ENCODE data around the gene LBH. TPM values are rescaled to one million over a fixed set of nuclear protein-coding genes. Genes with fewer than 3 reads are reported as not detected.

Gene LBH
- total and polyA plus RNA-seq, 3 experiments from 2014 or later, result 115 to 156 (median 121) TPM

DNA sequence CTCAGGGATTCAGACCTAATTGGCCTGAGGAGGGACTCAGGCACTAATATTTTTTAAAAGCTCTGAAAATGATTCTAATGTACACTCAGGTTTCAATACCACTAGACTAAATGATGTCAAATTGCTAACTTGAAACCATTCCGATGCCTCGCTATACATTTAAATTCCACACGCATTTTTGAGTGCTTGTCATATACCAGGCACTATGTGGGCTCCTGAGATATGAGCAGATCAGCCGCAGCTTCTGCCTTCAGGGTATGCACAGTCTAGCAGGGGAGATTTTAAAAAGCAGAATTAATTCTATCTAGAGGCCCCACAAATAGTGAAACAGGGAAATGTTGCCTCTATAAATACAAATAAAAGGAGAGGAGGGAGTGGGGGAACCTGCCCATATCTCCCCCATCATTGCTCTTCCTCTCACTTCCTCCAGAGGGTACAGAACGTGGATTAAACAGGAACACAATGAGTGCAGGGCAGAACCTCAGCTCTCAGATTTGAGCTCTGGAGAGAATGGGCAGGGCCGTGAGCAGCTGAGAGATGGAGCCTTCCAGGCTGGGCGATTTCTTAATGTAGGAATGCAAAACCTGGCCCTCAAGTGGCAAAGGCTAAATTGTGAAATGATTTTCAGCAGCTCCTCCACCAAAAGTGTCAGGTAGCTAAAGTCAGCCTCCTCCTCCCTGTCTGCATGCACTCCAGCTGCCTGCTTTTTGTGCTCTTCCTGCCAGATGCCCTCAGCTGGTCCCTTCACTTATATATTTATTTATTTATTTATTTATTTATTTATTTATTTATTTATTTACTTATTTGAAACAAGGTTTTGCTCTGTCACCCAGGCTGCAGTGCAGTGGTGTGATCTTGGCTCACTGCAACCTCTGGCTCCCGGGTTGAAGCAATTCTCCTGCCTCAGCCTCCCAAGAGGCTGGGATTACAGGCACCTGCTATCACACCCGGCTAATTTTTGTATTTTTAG lies 24.6 kb upstream of the LBH start:
- Histone ChIP-seq H3K27ac (ENCODE audit: low read depth, low read length) (no peak overlapping the region), H3K4me3 (ENCODE audit: low read length) (no peak overlapping the region), H3K4me1 (ENCODE audit: insufficient read depth, low read length) (peaks cover 26% of the 10 kb centered on the region), H3K36me3 (ENCODE audit: insufficient read depth, low read length) (no peaks in the 10 kb centered on the region), H3K9me3 (ENCODE audit: low read length) (no peaks in the 10 kb centered on the region), H3K27me3 (ENCODE audit: insufficient read depth, low read length, poor library complexity, severe bottlenecking) (no peaks in the 10 kb centered on the region)
- no peaks in the 10 kb centered on the region for H3K9me3 Mint-ChIP-seq
- DNase-seq, result no peak
- peak overlapping the region in 1 of 8 donors; percentile 51 for H3K27ac Mint-ChIP-seq
- no peaks in the 10 kb centered on the region for H3K27me3 Mint-ChIP-seq
- no peak overlapping the region for H3K4me3 Mint-ChIP-seq
- ChIA-PET CTCF (interaction anchor here (3.7 to 12.3 kb wide), 5 partner anchors 23 to 505 kb away, joined by 15 to 285 read pairs (median 40); partner anchors contain the start of genes LBH and YPEL5), POLR2A (no interaction called here)
- no peaks in the 10 kb centered on the region for H3K36me3 Mint-ChIP-seq
- peaks cover 18 to 22% (median 19%) of the 10 kb centered on the region in 3 donors for H3K4me1 Mint-ChIP-seq

DNA sequence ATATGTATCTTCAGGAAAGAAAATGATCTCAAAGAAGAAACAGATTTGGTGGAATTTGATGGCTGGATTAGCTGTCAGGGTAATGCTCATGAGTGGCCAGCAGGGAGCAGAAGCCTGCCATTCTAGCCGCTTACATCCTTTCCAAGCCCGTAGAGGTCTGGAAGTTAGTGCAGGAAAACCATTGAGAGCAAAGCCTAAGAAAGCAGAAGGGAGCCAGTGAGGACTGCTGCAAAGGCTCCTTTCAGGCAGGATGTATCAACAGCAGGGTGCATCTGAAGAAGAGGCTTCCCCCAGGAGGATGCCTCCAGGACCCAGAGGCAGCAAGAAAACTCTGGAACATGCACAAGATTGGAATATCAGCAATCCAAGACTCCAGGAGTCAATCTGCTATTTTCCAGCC lies 22.9 kb upstream of the LBH start:
- Histone ChIP-seq H3K9me3 (ENCODE audit: low read length) (no peaks in the 10 kb centered on the region), H3K36me3 (ENCODE audit: insufficient read depth, low read length) (no peaks in the 10 kb centered on the region), H3K4me1 (ENCODE audit: insufficient read depth, low read length) (peaks cover 26% of the 10 kb centered on the region), H3K4me3 (ENCODE audit: low read length) (peak overlapping the region; percentile 13), H3K27me3 (ENCODE audit: insufficient read depth, low read length, poor library complexity, severe bottlenecking) (no peaks in the 10 kb centered on the region), H3K27ac (ENCODE audit: low read depth, low read length) (no peak overlapping the region)
- CTCF ChIA-PET, result interaction anchor here (0.8 to 12.3 kb wide), 24 partner anchors 8 to 503 kb away, joined by 3 to 285 read pairs (median 6); partner anchors contain the start of genes LBH, LCLAT1 and YPEL5
- Mint-ChIP-seq H3K27me3 (no peaks in the 10 kb centered on the region), H3K27ac (peak overlapping the region; percentile 20 to 93 (median 62)), H3K9me3 (no peaks in the 10 kb centered on the region), H3K36me3 (no peaks in the 10 kb centered on the region), H3K4me3 (peak overlapping the region in 5 of 7 donors; percentile 24 to 74 (median 59)), H3K4me1 (peaks cover 18 to 22% (median 19%) of the 10 kb centered on the region in 3 donors)
- DNase-seq, result peak in 3 of 5 donors; percentile 19 to 42 (median 38)
- POLR2A ChIA-PET, result interaction anchor here (0.7 to 2.3 kb wide), 6 partner anchors 12 to 238 kb away, joined by 3 to 34 read pairs (median 4); partner anchors contain the start of genes LBH and LCLAT1

DNA sequence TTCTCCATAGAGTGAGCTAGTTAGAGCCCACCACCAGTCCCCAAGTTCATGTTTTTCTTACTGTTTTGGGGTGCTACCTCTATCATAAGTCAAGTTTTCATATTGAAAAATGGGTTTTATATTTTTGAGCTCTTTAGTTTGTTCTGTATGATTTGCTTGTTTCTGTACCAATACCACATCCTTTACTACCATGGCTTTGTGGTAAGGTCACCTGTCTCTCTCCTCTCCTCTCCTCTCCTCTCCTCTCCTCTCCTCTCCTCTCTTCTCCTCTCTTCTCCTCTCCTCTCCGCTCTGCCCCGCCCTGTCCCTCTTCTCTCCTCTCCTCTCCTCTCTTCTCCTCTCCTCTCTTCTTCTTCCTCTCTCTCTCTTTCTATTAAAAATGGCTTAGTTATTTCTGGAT lies 22.1 kb upstream of the LBH start:
- H3K9me3 Mint-ChIP-seq, result no peaks in the 10 kb centered on the region
- H3K27me3 ChIP-seq (ENCODE audit: insufficient read depth, low read length, poor library complexity, severe bottlenecking), result no peaks in the 10 kb centered on the region
- no peaks in the 10 kb centered on the region for H3K36me3 Mint-ChIP-seq
- H3K4me1 Mint-ChIP-seq, result peaks cover 18 to 22% (median 19%) of the 10 kb centered on the region in 3 donors
- POLR2A ChIA-PET, result interaction anchor here (0.7 to 2.3 kb wide), 7 partner anchors 12 to 238 kb away, joined by 3 to 34 read pairs (median 4); partner anchors contain the start of genes LBH and LCLAT1
- peak overlapping the region; percentile 20 to 93 (median 64) for H3K27ac Mint-ChIP-seq
- H3K4me1 ChIP-seq (ENCODE audit: insufficient read depth, low read length), result peaks cover 26% of the 10 kb centered on the region
- no peaks in the 10 kb centered on the region for H3K27me3 Mint-ChIP-seq
- CTCF ChIA-PET, result interaction anchor here (0.6 to 12.3 kb wide), 22 partner anchors 9 to 959 kb away, joined by 3 to 285 read pairs (median 7); partner anchors contain the start of genes LBH, LCLAT1 and YPEL5
- H3K27ac ChIP-seq (ENCODE audit: low read depth, low read length), result no peak overlapping the region
- peak overlapping the region in 6 of 7 donors; percentile 37 to 74 (median 60) for H3K4me3 Mint-ChIP-seq
- H3K9me3 ChIP-seq (ENCODE audit: low read length), result no peaks in the 10 kb centered on the region
- H3K4me3 ChIP-seq (ENCODE audit: low read length), result no peak overlapping the region
- H3K36me3 ChIP-seq (ENCODE audit: insufficient read depth, low read length), result no peaks in the 10 kb centered on the region
- peak in 1 of 5 donors; percentile 63 for DNase-seq

DNA sequence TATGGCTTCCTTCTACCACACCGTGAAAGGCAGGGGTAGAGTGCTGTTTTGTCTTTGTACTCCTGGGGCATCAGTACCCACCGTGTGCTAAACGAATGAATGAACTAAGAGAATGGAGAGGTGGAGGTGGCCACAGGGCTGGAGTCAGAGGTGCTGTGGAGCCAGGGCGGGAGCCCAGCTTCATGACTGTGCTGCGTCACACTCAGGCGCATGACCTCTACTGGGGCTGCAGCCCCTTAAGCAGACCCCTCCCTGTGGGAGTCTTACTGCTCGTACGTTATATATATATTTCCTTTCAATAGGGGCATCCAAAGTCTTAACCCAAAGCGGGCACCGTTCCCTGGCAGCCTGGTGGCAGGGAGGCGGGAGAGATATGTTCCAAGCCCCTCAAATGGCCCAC lies 18.0 kb upstream of the LBH start:
- CTCF ChIA-PET, result interaction anchor here (1.2 to 12.3 kb wide), 4 partner anchors 17 to 498 kb away, joined by 3 to 285 read pairs (median 78); partner anchors contain the start of gene LBH
- no peaks in the 10 kb centered on the region for H3K36me3 ChIP-seq (ENCODE audit: insufficient read depth, low read length)
- Mint-ChIP-seq H3K27ac (peak overlapping the region in 1 of 8 donors; percentile 20), H3K4me1 (peaks cover 17 to 21% (median 19%) of the 10 kb centered on the region in 3 donors), H3K4me3 (no peak overlapping the region), H3K36me3 (no peaks in the 10 kb centered on the region), H3K9me3 (no peaks in the 10 kb centered on the region), H3K27me3 (no peaks in the 10 kb centered on the region)
- peaks cover 18% of the 10 kb centered on the region for H3K4me1 ChIP-seq (ENCODE audit: insufficient read depth, low read length)
- no peak for DNase-seq
- H3K4me3 ChIP-seq (ENCODE audit: low read length), result no peak overlapping the region
- H3K9me3 ChIP-seq (ENCODE audit: low read length), result no peaks in the 10 kb centered on the region
- no peaks in the 10 kb centered on the region for H3K27me3 ChIP-seq (ENCODE audit: insufficient read depth, low read length, poor library complexity, severe bottlenecking)
- no peak overlapping the region for H3K27ac ChIP-seq (ENCODE audit: low read depth, low read length)
- POLR2A ChIA-PET, result no interaction called here

DNA sequence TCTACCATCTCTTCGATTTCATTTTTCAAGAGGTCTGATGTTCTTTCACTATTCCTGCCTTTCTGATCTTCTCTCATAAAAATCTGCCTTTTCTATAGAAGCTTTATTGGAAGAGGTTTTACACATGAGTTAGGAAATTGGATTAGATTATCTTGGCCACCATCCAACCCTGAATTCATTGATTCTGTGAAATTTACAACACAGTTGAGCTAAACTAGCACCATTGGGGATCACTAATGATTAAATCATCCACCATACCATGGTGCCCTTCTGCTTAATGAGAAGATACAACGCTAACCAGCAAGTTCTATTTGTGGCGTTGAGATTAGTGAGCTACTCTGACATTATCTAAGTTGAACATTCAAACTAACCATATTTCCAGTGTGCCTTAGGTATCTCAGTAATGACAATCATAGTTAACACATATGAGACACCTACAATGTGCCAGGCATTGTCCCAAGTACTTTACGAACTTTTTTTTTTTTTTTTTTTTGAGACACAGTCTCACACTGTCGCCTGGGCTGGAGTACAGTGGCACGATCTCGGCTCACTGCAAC lies 17.3 kb upstream of the LBH start:
- Mint-ChIP-seq H3K27me3 (no peaks in the 10 kb centered on the region), H3K9me3 (no peaks in the 10 kb centered on the region), H3K36me3 (no peaks in the 10 kb centered on the region), H3K27ac (no peak overlapping the region), H3K4me1 (peaks cover 11 to 15% (median 13%) of the 10 kb centered on the region in 3 donors), H3K4me3 (no peak overlapping the region)
- H3K4me1 ChIP-seq (ENCODE audit: insufficient read depth, low read length), result peaks cover 11% of the 10 kb centered on the region
- no peaks in the 10 kb centered on the region for H3K36me3 ChIP-seq (ENCODE audit: insufficient read depth, low read length)
- H3K27ac ChIP-seq (ENCODE audit: low read depth, low read length), result no peak overlapping the region
- H3K27me3 ChIP-seq (ENCODE audit: insufficient read depth, low read length, poor library complexity, severe bottlenecking), result no peaks in the 10 kb centered on the region
- DNase-seq, result no peak
- ChIA-PET POLR2A (interaction anchor here (1.1 kb wide), 1 partner anchor 18 kb away, joined by 4 read pairs; no protein-coding TSS in a partner anchor), CTCF (interaction anchor here (0.7 to 12.3 kb wide), 5 partner anchors 16 to 497 kb away, joined by 3 to 285 read pairs (median 8); partner anchors contain the start of gene LBH)
- no peak overlapping the region for H3K4me3 ChIP-seq (ENCODE audit: low read length)
- H3K9me3 ChIP-seq (ENCODE audit: low read length), result no peaks in the 10 kb centered on the region

DNA sequence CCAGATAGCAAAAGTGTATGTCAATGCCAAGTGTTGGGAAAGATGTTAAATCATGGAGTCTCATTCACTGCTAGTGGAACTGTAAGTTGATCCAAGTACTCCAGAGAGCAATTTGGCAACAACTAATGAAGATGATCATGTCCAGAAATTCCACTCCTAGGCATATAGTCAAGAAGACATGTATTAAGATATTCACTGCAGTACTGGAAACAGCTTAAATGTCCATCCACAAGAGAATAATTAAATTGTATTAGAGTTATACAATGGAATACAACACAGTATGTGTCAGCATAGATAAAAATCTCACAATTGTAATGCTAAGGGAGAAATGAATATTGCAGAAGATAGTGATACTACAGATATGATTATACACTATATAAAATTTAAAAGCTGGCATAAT lies 15.2 kb upstream of the LBH start:
- no peaks in the 10 kb centered on the region for H3K9me3 ChIP-seq (ENCODE audit: low read length)
- POLR2A ChIA-PET, result no interaction called here
- Mint-ChIP-seq H3K9me3 (no peaks in the 10 kb centered on the region), H3K4me1 (peaks cover 1 to 9% (median 4%) of the 10 kb centered on the region in 3 donors), H3K4me3 (no peak overlapping the region), H3K27ac (no peak overlapping the region), H3K36me3 (no peaks in the 10 kb centered on the region), H3K27me3 (no peaks in the 10 kb centered on the region)
- DNase-seq, result no peak
- H3K27me3 ChIP-seq (ENCODE audit: insufficient read depth, low read length, poor library complexity, severe bottlenecking), result no peaks in the 10 kb centered on the region
- CTCF ChIA-PET, result interaction anchor here (1.7 kb wide), 1 partner anchor 495 kb away, joined by 3 read pairs; no protein-coding TSS in a partner anchor
- no peaks in the 10 kb centered on the region for H3K36me3 ChIP-seq (ENCODE audit: insufficient read depth, low read length)
- H3K27ac ChIP-seq (ENCODE audit: low read depth, low read length), result no peak overlapping the region
- no peaks in the 10 kb centered on the region for H3K4me1 ChIP-seq (ENCODE audit: insufficient read depth, low read length)
- H3K4me3 ChIP-seq (ENCODE audit: low read length), result no peak overlapping the region

DNA sequence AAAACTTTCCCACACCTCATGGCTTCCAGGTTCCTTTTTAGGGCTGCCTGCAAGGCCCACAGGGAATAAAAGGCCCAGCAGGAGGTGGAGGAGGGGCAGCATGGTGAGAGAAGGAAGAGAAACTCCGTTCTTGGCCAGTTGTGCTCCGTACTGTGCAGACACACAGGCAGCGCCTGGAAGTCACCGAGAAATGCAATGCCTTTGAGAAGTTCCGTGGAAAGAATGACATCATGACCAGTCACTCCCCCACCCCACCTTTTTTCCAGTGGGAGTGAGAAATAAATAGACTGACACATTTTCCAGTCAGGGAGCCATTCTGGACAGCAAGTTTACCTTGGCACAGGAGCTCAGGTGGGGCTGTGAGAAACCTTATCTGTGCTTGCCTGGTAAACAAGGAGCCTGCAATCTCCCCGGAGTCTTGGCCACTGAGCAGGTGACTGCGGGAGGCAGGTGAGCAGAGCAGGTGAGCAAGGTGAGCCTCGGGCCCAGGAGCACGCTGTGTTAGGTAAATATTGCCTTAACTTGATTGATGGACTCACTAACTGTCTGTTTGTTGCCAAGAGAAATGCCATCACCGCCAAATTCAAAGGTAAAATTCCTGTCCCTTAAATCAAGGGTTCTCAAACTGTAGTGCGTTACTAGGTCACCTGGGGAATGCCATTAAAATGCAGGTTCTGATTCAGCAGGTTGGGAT lies 13.5 kb upstream of the LBH start:
- H3K27me3 Mint-ChIP-seq, result no peaks in the 10 kb centered on the region
- no peaks in the 10 kb centered on the region for H3K9me3 Mint-ChIP-seq
- H3K4me3 Mint-ChIP-seq, result no peak overlapping the region
- no peak overlapping the region for H3K4me3 ChIP-seq (ENCODE audit: low read length)
- POLR2A ChIA-PET, result no interaction called here
- CTCF ChIA-PET, result interaction anchor here (1.7 kb wide), 1 partner anchor 494 kb away, joined by 3 read pairs; no protein-coding TSS in a partner anchor
- peak overlapping the region in 1 of 8 donors; percentile 50 for H3K27ac Mint-ChIP-seq
- no peaks in the 10 kb centered on the region for H3K36me3 ChIP-seq (ENCODE audit: insufficient read depth, low read length)
- no peaks in the 10 kb centered on the region for H3K27me3 ChIP-seq (ENCODE audit: insufficient read depth, low read length, poor library complexity, severe bottlenecking)
- H3K4me1 ChIP-seq (ENCODE audit: insufficient read depth, low read length), result peaks cover 12% of the 10 kb centered on the region
- DNase-seq, result no peak
- H3K9me3 ChIP-seq (ENCODE audit: low read length), result no peaks in the 10 kb centered on the region
- no peaks in the 10 kb centered on the region for H3K36me3 Mint-ChIP-seq
- H3K27ac ChIP-seq (ENCODE audit: low read depth, low read length), result no peak overlapping the region
- peaks cover 18 to 25% (median 20%) of the 10 kb centered on the region in 3 donors for H3K4me1 Mint-ChIP-seq
